GM12878 (cell line): ENCODE measurements around the gene CDH20. TPM values are rescaled to one million over a fixed set of nuclear protein-coding genes. Genes with fewer than 3 reads are reported as not detected.

Experiments
- ATAC-seq: fragments of 200-7000 bp; cut with Tn5 transposase; 3 replicates; pipeline ENCODE4 v1.9.1; 2020; ENCODE audit warnings: mild to moderate bottlenecking, moderate library complexity
- BruUV-seq: library from RNA; stranded (reverse); fragments of 400-500 nt; replicated peaks from 2 replicates; lab custom pipeline; 2021; lab: Mats Ljungman, UMichigan
- CTCF ChIA-PET: fragments of 300-600 bp; sonication (Branson Sonifier 250); formaldehyde crosslinking; extraction: SDS; loops from one replicate; lab custom pipeline; 2021; ENCODE audit warnings: inconsistent platforms; lab: Yijun Ruan, JAX
- POLR2A ChIA-PET: fragments of 350-600 bp; formaldehyde crosslinking; extraction: SDS; loops from one replicate; lab custom pipeline; 2021; ENCODE audit warnings: inconsistent platforms; lab: Charles Lee
- RAD21 ChIA-PET: fragments of 300-600 bp; sonication (Branson Sonifier 250); formaldehyde crosslinking; loops from one replicate; lab custom pipeline; 2023; ENCODE audit warnings: antibody characterized with exemption; ENCODE audit not compliant: unreplicated experiment; lab: Charles Lee
- SMC1A ChIA-PET: fragments of 300-600 bp; sonication (Branson Sonifier 250); formaldehyde crosslinking; loops from one replicate; lab custom pipeline; 2023; ENCODE audit not compliant: unreplicated experiment, uncharacterized antibody; lab: Charles Lee
- DNase-seq: peaks from one replicate; pipeline ENCODE4 v3.0.0-alpha.2; 2011; ENCODE audit warnings: low read depth, low spot score
- FAIRE-seq: peaks from 3 replicates; lab custom pipeline; 2011; peaks lifted over from hg19 to GRCh38; lab: Jason Lieb, UNC
- H2AFZ ChIP-seq: 2 replicates; pipeline ENCODE4 v1.6.0; 2011; ENCODE audit warnings: low read depth, low read length, control low read depth; ENCODE audit not compliant: control insufficient read depth
- H3K27ac ChIP-seq: 2 replicates; pipeline ENCODE4 v1.5.1; 2011; ENCODE audit warnings: control low read depth; ENCODE audit not compliant: control insufficient read depth, insufficient read depth
- H3K27me3 ChIP-seq, 2 experiments: replicated peaks in 1 of 2; 2 replicates each; pipeline versions ENCODE4 v1.6.0 to v1.6.1; 2011; ENCODE audit warnings: low read length in 1 of 2; ENCODE audit not compliant: control insufficient read depth in 2 of 2, insufficient read depth in 2 of 2
- H3K36me3 ChIP-seq, 2 experiments: 2 replicates each; pipeline ENCODE4 v1.5.1; 2011; ENCODE audit warnings: low read length in 1 of 2; ENCODE audit not compliant: control insufficient read depth in 2 of 2, insufficient read depth in 2 of 2
- H3K4me1 ChIP-seq: 2 replicates; pipeline ENCODE4 v1.6.1; 2011; ENCODE audit warnings: mild to moderate bottlenecking, low read length, moderate library complexity, mixed read lengths; ENCODE audit not compliant: control insufficient read depth, insufficient read depth
- H3K4me2 ChIP-seq: 2 replicates; pipeline ENCODE4 v1.6.0; 2011; ENCODE audit warnings: control low read depth; ENCODE audit not compliant: control insufficient read depth, insufficient read depth
- H3K4me3 ChIP-seq: fragments of 200-600 bp; sonication (generic); 2 replicates; pipeline ENCODE4 v1.5.1; 2016
- H3K79me2 ChIP-seq: 2 replicates; pipeline ENCODE4 v1.6.0; 2011; ENCODE audit warnings: low read length; ENCODE audit not compliant: control insufficient read depth, insufficient read depth
- H3K9ac ChIP-seq: 2 replicates; pipeline ENCODE4 v1.8.0; 2011; ENCODE audit warnings: low read length, control low read depth, mixed read lengths; ENCODE audit not compliant: control insufficient read depth, insufficient read depth
- H3K9me3 ChIP-seq: replicated peaks from 3 replicates; pipeline ENCODE4 v1.5.1; 2011; ENCODE audit warnings: mild to moderate bottlenecking, low read length; ENCODE audit not compliant: control insufficient read depth, insufficient read depth
- H4K20me1 ChIP-seq: 2 replicates; pipeline ENCODE4 v1.6.0; 2011; ENCODE audit not compliant: control insufficient read depth, insufficient read depth
- ASH2L ChIP-seq: fragments of 300-600, 200-600 bp; sonication (generic); IDR thresholded peaks from 2 replicates; pipeline ENCODE4 v1.6.1; 2017; ENCODE audit warnings: low read depth, mild to moderate bottlenecking, borderline replicate concordance
- CHD1 ChIP-seq: IDR thresholded peaks from 2 replicates; pipeline ENCODE4 v1.6.1; 2012; ENCODE audit warnings: low read depth, low read length, improper control_type of control experiment
- CREB1 ChIP-seq: IDR thresholded peaks from 2 replicates; pipeline ENCODE4 v1.6.1; 2012; ENCODE audit warnings: low read depth, mild to moderate bottlenecking, inconsistent platforms
- EZH2 ChIP-seq: IDR thresholded peaks from 2 replicates; pipeline ENCODE4 v1.6.1; 2012; ENCODE audit warnings: low read depth, mild to moderate bottlenecking, control low read depth, inconsistent platforms, low read length, borderline replicate concordance; ENCODE audit not compliant: control insufficient read depth
- FOXK2 ChIP-seq: fragments of 450-650 bp; IDR thresholded peaks from 2 replicates; pipeline ENCODE4 v1.6.1; 2017; ENCODE audit warnings: mild to moderate bottlenecking, moderate library complexity
- FOXM1 ChIP-seq: IDR thresholded peaks from 2 replicates; pipeline ENCODE4 v1.6.1; 2012; ENCODE audit warnings: low read depth, mild to moderate bottlenecking, inconsistent platforms, low read length, moderate library complexity
- IKZF1 ChIP-seq: fragments of 450-650 bp; conservative IDR thresholded peaks from 2 replicates; pipeline ENCODE4 v1.6.1; 2017; ENCODE audit warnings: antibody characterized with exemption, mild to moderate bottlenecking
- IKZF2 ChIP-seq, 2 experiments: fragments of 450-650 bp; IDR thresholded peaks; 2 replicates each; pipeline ENCODE4 v1.6.1; 2017; ENCODE audit warnings: mild to moderate bottlenecking in 2 of 2, moderate library complexity in 2 of 2
- MEF2A ChIP-seq: IDR thresholded peaks from 2 replicates; pipeline ENCODE4 v1.6.1; 2011; ENCODE audit warnings: low read depth, mild to moderate bottlenecking, low read length, moderate library complexity; ENCODE audit not compliant: insufficient read depth
- PML ChIP-seq: IDR thresholded peaks from 2 replicates; pipeline ENCODE4 v1.6.1; 2012; ENCODE audit warnings: low read length, inconsistent platforms
- RAD51 ChIP-seq: fragments of 450-650 bp; IDR thresholded peaks from 2 replicates; pipeline ENCODE4 v1.6.1; 2016; ENCODE audit warnings: moderate library complexity, mild to moderate bottlenecking, inconsistent platforms
- RFX5 ChIP-seq: IDR thresholded peaks from 2 replicates; pipeline ENCODE4 v1.6.1; 2011; ENCODE audit warnings: low read depth, low read length, improper control_type of control experiment
- RUNX3 ChIP-seq: IDR thresholded peaks from 2 replicates; pipeline ENCODE4 v1.6.1; 2012; ENCODE audit warnings: low read length, inconsistent platforms
- SP1 ChIP-seq: IDR thresholded peaks from one replicate; pipeline ENCODE4 v1.6.1; 2011; ENCODE audit warnings: low read depth, low read length
- WRNIP1 ChIP-seq: IDR thresholded peaks from 2 replicates; pipeline ENCODE4 v1.6.1; 2011; ENCODE audit warnings: low read depth, low read length, improper control_type of control experiment, borderline replicate concordance
- WGBS: methylation state at CpG from one replicate; pipeline ENCODE4 v1.1.6; 2016; ENCODE audit warnings: low lambda C conversion rate; ENCODE audit not compliant: insufficient replicate concordance, insufficient coverage; ENCODE audit errors: missing lambda C conversion rate; 5-methylcytosine and 5-hydroxymethylcytosine counted together
- in situ Hi-C: fragments of 300-500 bp; cut with MboI; formaldehyde crosslinking; loops from 9 replicates; pipeline ENCODE4 v1.14.3; 2018; ENCODE audit warnings: mixed read lengths
- intact Hi-C: fragments of 100-400 bp; cut with micrococcal nuclease; formaldehyde crosslinking; loops from one replicate; pipeline ENCODE4 v1.14.2; 2022; ENCODE audit not compliant: unreplicated experiment
- polyA plus RNA-seq, 11 experiments: library from polyadenylated mRNA; depleted of rRNA in 4 of 11; unstranded in 6 of 11; stranded (reverse) in 5 of 11; fragments of >200 nt; fragmentation: Nextera tagmentation in 4 of 11; fragmentation: Illumina TruSeq in 1 of 11; extraction: Ambion mirVana in 4 of 11; extraction: Trizol in 1 of 11; gene quantifications; 1 replicate in 1 of 11; 2 replicates in 10 of 11; pipeline versions ENCODE4 v1.2.1 to v1.2.3, GENCODE V29; 2011 to 2016; ENCODE audit warnings: inconsistent platforms in 2 of 11, missing spikeins in 2 of 11, low read depth in 1 of 11
- total RNA-seq, 4 experiments: library from RNA; depleted of rRNA in 3 of 4; stranded (reverse); fragments of >200 nt in 3 of 4; fragmentation: Illumina TruSeq in 1 of 4; extraction: Trizol in 1 of 4; gene quantifications; 2 replicates each; pipeline versions ENCODE4 v1.2.1 to v1.2.3, GENCODE V29; 2013 to 2021
- TF ChIP-seq, protein P1 (sequence below): fragments of 450-650 bp; IDR thresholded peaks from 2 replicates; pipeline ENCODE4 v1.6.1; 2017; ENCODE audit warnings: low read depth, mild to moderate bottlenecking, moderate library complexity

CDH20 gene
- total and polyA plus RNA-seq, 10 of the 15 experiments (the other 5 are each of a cell fraction or from before 2014, with no cell fraction given) = not detected

DNA sequence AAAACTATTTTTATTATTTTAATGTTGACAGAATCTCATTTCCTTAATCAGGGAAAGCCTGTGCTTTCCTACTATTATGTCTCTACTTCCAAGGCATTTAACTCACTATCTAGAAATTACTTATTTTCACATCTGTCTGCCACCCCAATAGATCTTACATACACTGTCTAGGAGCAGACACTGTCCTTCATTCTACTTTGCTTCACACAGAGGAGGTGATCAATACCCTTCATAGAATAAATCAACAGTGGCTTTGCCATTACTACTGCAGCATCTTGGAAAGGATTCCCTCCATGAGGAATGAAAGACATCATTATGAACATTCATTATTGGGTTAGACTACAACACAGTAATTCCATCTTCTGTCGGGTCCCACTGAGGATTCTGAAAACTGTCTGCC, 31.7 kb downstream of the CDH20 start:
- POLR2A ChIA-PET = no interaction called here
- no TSS peak for BruUV-seq
- SMC1A ChIA-PET = no interaction called here
- Histone ChIP-seq H3K27ac (no peak overlapping the region), H3K79me2 (no peaks in the 10 kb centered on the region), H3K4me1 (peaks cover 6% of the 10 kb centered on the region; the same call in 1 of the 2 replicates), H3K27me3 (no peaks in the 10 kb centered on the region; a peak in 1 of 4 replicates), H3K4me3 (no peak overlapping the region)
- CTCF ChIA-PET = no interaction called here
- ATAC-seq = no peak
- in situ Hi-C loops = no loop called here
- TF ChIP-seq SP1 = no peak
- no peak for TF ChIP-seq IKZF1
- no peak for TF ChIP-seq MEF2A
- no peak for TF ChIP-seq ASH2L
- no peak for TF ChIP-seq EZH2
- TF ChIP-seq FOXM1 = no peak
- TF ChIP-seq RFX5 = no peak
- no peak for TF ChIP-seq RAD51
- TF ChIP-seq, all 136 proteins: peak for 0
- Histone ChIP-seq H3K36me3 (no peaks in the 10 kb centered on the region), H2AFZ (no peak overlapping the region), H4K20me1 (no peaks in the 10 kb centered on the region), H3K4me2 (no peak overlapping the region), H3K9me3 (no peaks in the 10 kb centered on the region), H3K9ac (no peak overlapping the region)
- DNase-seq = no peak
- no peak for FAIRE-seq
- RAD21 ChIA-PET = no interaction called here
- 53% methylated on average over 1 of the region's 1 CpG for WGBS
- intact Hi-C loops = no loop called here

DNA sequence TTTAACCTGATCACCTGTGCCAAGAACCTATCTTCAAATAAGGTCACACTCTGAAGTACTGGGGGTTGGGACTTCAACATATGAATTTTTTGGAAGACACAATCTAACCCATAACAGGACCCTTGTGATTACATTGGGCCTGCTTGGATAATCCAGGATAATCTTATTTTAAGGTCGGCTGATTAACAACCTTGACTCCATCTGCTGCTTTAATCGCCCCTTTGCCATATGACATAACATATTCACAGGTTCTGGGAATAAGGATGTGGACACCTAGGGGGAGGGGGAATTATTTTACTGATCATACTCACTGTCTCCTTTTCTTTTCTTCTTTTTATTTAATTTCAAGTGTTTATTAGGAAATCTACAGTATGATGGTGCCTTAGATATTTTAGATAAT, 34.8 kb downstream of the CDH20 start:
- ChIA-PET SMC1A (no interaction called here), CTCF (no interaction called here), POLR2A (no interaction called here), RAD21 (no interaction called here)
- ATAC-seq (no peak), FAIRE-seq (no peak), DNase-seq (no peak)
- H3K9ac ChIP-seq = no peak overlapping the region
- no peak overlapping the region for H3K27ac ChIP-seq
- H3K4me1 ChIP-seq = no peaks in the 10 kb centered on the region
- TF ChIP-seq PML (no peak), FOXK2 (no peak), WRNIP1 (no peak), RFX5 (no peak), CREB1 (no peak), IKZF2 (IDR thresholded peaks at IDR 0.05) (no peak), RUNX3 (no peak), CHD1 (no peak)
- TF ChIP-seq, protein P1, sequence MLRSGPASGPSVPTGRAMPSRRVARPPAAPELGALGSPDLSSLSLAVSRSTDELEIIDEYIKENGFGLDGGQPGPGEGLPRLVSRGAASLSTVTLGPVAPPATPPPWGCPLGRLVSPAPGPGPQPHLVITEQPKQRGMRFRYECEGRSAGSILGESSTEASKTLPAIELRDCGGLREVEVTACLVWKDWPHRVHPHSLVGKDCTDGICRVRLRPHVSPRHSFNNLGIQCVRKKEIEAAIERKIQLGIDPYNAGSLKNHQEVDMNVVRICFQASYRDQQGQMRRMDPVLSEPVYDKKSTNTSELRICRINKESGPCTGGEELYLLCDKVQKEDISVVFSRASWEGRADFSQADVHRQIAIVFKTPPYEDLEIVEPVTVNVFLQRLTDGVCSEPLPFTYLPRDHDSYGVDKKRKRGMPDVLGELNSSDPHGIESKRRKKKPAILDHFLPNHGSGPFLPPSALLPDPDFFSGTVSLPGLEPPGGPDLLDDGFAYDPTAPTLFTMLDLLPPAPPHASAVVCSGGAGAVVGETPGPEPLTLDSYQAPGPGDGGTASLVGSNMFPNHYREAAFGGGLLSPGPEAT = no peak
- no peak overlapping the region for H3K4me2 ChIP-seq
- no peaks in the 10 kb centered on the region for H4K20me1 ChIP-seq
- H3K4me3 ChIP-seq = no peak overlapping the region
- BruUV-seq = no TSS peak
- intact Hi-C loops = no loop called here
- no peaks in the 10 kb centered on the region for H3K36me3 ChIP-seq
- H3K9me3 ChIP-seq = no peaks in the 10 kb centered on the region
- 21% methylated on average over 2 of the region's 2 CpGs for WGBS
- no peaks in the 10 kb centered on the region for H3K79me2 ChIP-seq
- no peaks in the 10 kb centered on the region for H3K27me3 ChIP-seq
- H2AFZ ChIP-seq = no peak overlapping the region
- in situ Hi-C loops = no loop called here
